ENCODE results near the gene MARCKSL1. TPM values are rescaled to one million over a fixed set of nuclear protein-coding genes. Genes with fewer than 3 reads are reported as not detected.

Gene MARCKSL1
- total RNA-seq, 6 experiments from 2014 or later, result 10.0 to 24.4 (median 14.2) TPM

DNA sequence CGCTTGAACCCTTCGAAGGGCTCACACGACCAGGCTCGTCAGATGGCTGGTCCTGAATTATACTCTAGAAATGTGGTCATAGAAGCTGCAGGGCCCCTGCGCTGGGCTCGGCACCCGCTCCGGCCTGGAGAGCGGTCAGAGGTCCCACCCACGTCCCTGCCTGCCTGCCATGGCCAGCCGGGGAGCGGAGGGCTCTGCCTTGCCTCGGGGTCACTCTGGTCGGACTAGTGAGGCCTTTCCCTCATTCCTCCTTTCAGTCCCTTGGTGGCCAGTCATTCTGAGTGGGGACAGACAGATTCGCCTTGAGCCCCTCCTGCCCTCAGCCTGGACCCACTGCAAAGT, 529 bp upstream of the MARCKSL1 start:
- Histone ChIP-seq H3K27ac (peak overlapping the region in 1 of 3 donors; percentile 73), H3K36me3 (peaks cover 0 to 15% (median under 1%) of the 10 kb centered on the region in 4 donors), H3K27me3 (no peaks in the 10 kb centered on the region), H3K4me1 (peaks cover 0 to 9% (median 0%) of the 10 kb centered on the region in 4 donors), H3K9me3 (no peaks in the 10 kb centered on the region), H3K4me3 (peak overlapping the region in 2 of 3 donors; percentile 55 to 65)
- 27% methylated on average over 3 of the region's 15 CpGs for WGBS (ENCODE audit: insufficient coverage, low coverage, low lambda C conversion rate, missing lambda C conversion rate)
- DNase-seq, result peak in 1 of 3 donors; percentile 34
- ATAC-seq, result peak in 2 of 4 donors; percentile 1 to 4
- intact Hi-C loops (cut with DNase I), result no loop called here
- TF ChIP-seq CTCF (IDR thresholded peaks at IDR 0.05) (no peak), POLR2A (IDR thresholded peaks at IDR 0.05) (no peak)

DNA sequence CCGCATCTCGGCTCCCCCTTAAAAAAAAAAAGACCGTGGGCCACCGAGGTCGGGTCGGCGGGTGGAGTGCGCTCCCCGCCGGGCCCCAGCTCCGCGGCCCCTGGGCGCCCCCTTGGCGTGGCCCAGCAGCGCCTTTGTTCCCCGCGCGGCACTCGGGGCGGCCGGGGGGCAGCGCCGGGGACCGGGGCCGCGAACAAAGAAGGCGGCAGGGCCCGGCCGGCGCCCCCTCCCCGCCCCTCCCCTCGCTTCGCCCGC, 571 bp downstream of the MARCKSL1 start:
- ATAC-seq (peak; percentile 1 to 14 (median 4)), DNase-seq (no peak)
- intact Hi-C loops (cut with DNase I), result no loop called here
- Histone ChIP-seq H3K36me3 (peaks cover 0 to 26% (median 6%) of the 10 kb centered on the region in 4 donors), H3K4me3 (peak overlapping the region; percentile 55 to 65 (median 55)), H3K27me3 (no peaks in the 10 kb centered on the region), H3K27ac (peak overlapping the region; percentile 50 to 73 (median 52)), H3K9me3 (no peaks in the 10 kb centered on the region), H3K4me1 (peaks cover 0 to 9% (median 0%) of the 10 kb centered on the region in 4 donors)
- 0% methylated on average over 3 of the region's 34 CpGs for WGBS (ENCODE audit: insufficient coverage, low coverage, low lambda C conversion rate, missing lambda C conversion rate)
- no peak for TF ChIP-seq CTCF (IDR thresholded peaks at IDR 0.05)
- TF ChIP-seq POLR2A (IDR thresholded peaks at IDR 0.05), result no peak

GRCh38 chr1:32334864-32335534, 1.0 kb downstream of the MARCKSL1 start:
- ATAC-seq (peak; percentile 52 to 60 (median 55)), DNase-seq (peak; percentile 63 to 68 (median 68))
- intact Hi-C loops (cut with DNase I), result no loop called here
- Histone ChIP-seq H3K27ac (peak overlapping the region; percentile 50 to 73 (median 52)), H3K9me3 (no peaks in the 10 kb centered on the region), H3K4me3 (peak overlapping the region; percentile 55 to 65 (median 55)), H3K4me1 (peaks cover 0 to 9% (median 0%) of the 10 kb centered on the region in 4 donors), H3K36me3 (peaks cover 0 to 30% (median 6%) of the 10 kb centered on the region in 4 donors), H3K27me3 (no peaks in the 10 kb centered on the region)
- TF ChIP-seq POLR2A (IDR thresholded peaks at IDR 0.05) (no peak), CTCF (IDR thresholded peaks at IDR 0.05) (peak; percentile 50 to 64 (median 54))
- 0% methylated on average over 25 of the region's 46 CpGs for WGBS (ENCODE audit: insufficient coverage, low coverage, low lambda C conversion rate, missing lambda C conversion rate)

DNA sequence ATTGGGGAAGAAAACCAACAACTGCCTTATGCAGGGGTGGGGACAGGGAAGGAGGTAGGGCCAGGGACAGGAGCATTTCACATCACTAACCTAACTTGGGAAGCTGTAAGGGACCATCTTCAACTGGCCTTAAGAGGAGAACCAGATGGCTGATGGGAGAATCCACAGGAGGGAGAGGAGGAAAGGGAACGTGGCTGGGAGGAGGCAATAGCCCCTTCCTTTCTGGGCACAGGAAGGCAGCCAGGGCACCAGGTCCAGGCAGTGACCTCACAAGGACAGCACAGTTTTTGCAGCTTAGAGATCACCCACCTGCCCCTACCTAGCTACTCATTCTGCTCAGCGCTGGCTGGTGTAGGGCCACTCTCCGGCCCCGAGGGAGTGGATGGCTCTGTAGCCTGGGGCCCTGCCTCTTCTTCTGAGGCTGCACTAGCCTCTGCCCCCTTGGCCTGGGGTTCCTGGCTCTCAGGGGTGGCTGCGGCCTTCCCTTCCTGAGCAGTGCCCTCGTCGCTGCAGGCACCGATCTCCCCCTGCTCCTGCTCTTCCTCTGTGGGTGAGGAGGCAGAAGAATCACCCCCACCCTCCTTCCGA, 1.7 kb downstream of the MARCKSL1 start:
- peaks cover 0 to 9% (median 0%) of the 10 kb centered on the region in 4 donors for H3K4me1 ChIP-seq
- ATAC-seq (peak in 1 of 4 donors; percentile 10), DNase-seq (no peak)
- peak overlapping the region; percentile 55 to 65 (median 55) for H3K4me3 ChIP-seq
- no peaks in the 10 kb centered on the region for H3K9me3 ChIP-seq
- intact Hi-C loops (cut with DNase I), result no loop called here
- TF ChIP-seq POLR2A (IDR thresholded peaks at IDR 0.05) (no peak), CTCF (IDR thresholded peaks at IDR 0.05) (no peak)
- H3K27ac ChIP-seq, result peak overlapping the region in 1 of 3 donors; percentile 50
- H3K36me3 ChIP-seq, result peaks cover 0 to 36% (median 6%) of the 10 kb centered on the region in 4 donors
- 35% methylated on average over 5 of the region's 9 CpGs for WGBS (ENCODE audit: insufficient coverage, low coverage, low lambda C conversion rate, missing lambda C conversion rate)
- H3K27me3 ChIP-seq, result no peaks in the 10 kb centered on the region
